ENCODE data around the gene LRFN4. TPM values are rescaled to one million over a fixed set of nuclear protein-coding genes. Genes with fewer than 3 reads are reported as not detected.

Gene LRFN4
- total RNA-seq, 3 donors from 2014 or later (not counting 1 experiment from before 2014, with no cell fraction given): 1.2 to 3.4 (median 2.0) TPM

DNA sequence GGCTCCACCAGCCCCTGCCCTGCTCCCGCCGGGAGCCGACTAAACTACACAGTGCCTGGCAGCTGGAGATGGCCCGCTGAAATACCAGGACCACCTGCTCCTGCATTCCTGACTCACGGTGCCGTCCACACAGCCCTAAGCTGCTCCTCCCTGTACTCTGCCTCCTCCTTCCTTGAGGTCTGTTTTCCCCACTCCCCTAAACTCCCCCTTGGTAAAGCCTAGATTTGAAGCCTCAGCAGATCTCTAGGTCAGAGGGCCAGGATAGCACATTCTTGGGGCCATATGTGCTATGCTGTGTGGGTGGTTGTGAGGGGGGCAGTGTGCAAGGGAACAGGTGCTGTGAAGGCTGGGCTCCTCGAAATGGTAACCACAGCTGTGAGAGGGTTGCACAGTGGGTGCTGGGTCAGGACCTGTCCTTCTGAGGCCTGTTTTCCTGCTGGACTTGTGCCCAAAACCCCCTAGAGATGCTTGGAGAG lies 9.7 kb downstream of the LRFN4 start:
- no peak overlapping the region for H3K27ac ChIP-seq (ENCODE audit: low read length)
- Mint-ChIP-seq H3K9me3 (no peaks in the 10 kb centered on the region), H3K27ac (no peak overlapping the region), H3K27me3 (ENCODE audit: low read depth in 2 of 2) (no peaks in the 10 kb centered on the region), H3K4me3 (no peak overlapping the region), H3K36me3 (no peaks in the 10 kb centered on the region), H3K4me1 (peaks cover 5% of the 10 kb centered on the region in 2 donors)
- H3K27me3 ChIP-seq (ENCODE audit: control insufficient read depth, insufficient read depth, low read length): no peaks in the 10 kb centered on the region
- no peaks in the 10 kb centered on the region for H3K9me3 ChIP-seq (ENCODE audit: control insufficient read depth, insufficient read depth, low read length)
- TF ChIP-seq, protein P1, sequence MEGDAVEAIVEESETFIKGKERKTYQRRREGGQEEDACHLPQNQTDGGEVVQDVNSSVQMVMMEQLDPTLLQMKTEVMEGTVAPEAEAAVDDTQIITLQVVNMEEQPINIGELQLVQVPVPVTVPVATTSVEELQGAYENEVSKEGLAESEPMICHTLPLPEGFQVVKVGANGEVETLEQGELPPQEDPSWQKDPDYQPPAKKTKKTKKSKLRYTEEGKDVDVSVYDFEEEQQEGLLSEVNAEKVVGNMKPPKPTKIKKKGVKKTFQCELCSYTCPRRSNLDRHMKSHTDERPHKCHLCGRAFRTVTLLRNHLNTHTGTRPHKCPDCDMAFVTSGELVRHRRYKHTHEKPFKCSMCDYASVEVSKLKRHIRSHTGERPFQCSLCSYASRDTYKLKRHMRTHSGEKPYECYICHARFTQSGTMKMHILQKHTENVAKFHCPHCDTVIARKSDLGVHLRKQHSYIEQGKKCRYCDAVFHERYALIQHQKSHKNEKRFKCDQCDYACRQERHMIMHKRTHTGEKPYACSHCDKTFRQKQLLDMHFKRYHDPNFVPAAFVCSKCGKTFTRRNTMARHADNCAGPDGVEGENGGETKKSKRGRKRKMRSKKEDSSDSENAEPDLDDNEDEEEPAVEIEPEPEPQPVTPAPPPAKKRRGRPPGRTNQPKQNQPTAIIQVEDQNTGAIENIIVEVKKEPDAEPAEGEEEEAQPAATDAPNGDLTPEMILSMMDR (IDR thresholded peaks at IDR 0.05): no peak
- H3K4me1 ChIP-seq (ENCODE audit: control insufficient read depth, insufficient read depth, low read length): peaks cover 8% of the 10 kb centered on the region
- intact Hi-C loops (cut with micrococcal nuclease): no loop called here
- H3K36me3 ChIP-seq (ENCODE audit: control insufficient read depth, insufficient read depth, low read length): no peaks in the 10 kb centered on the region
- no peak overlapping the region for H3K4me3 ChIP-seq (ENCODE audit: low read length)
- ATAC-seq (no peak), DNase-seq (no peak)
- 90% methylated on average over 7 of the region's 7 CpGs for WGBS (ENCODE audit: insufficient coverage)

DNA sequence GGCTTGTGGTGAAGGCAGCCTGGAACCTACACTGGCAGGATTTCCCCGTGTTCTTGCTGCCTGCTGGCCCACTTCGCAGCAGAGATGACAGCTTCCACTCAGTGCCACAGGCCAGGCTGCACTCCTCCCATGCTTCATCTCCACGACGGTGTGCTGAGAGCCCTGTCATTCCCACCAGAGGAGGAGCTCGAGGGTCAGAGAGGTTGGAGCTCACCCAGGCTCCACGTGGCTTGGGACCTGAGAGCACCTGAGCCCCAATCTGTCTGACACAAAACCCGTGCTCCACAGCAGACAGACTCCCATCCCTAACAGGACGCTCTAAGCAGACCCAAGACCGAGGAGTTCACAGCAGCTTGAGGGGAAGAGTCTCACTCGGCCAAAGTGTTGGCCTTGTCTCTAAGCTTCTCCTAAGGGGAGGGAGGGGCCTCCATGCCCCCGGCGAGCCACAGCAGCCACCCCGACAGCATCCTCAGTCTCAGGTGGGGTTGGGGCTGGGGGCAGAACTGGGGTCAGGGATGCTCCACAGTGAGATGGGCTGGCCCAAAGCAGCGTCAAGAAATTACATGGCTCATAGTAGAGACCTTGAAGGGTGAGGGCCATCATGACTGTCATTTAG lies 10.7 kb downstream of the LRFN4 start:
- H3K4me1 Mint-ChIP-seq: peaks cover 5% of the 10 kb centered on the region in 2 donors
- intact Hi-C loops (cut with micrococcal nuclease): no loop called here
- H3K27me3 Mint-ChIP-seq (ENCODE audit: low read depth in 2 of 2): no peaks in the 10 kb centered on the region
- no peaks in the 10 kb centered on the region for H3K9me3 Mint-ChIP-seq
- WGBS (ENCODE audit: insufficient coverage): 83% methylated on average over 14 of the region's 14 CpGs
- TF ChIP-seq, protein P1 (IDR thresholded peaks at IDR 0.05): no peak
- H3K4me1 ChIP-seq (ENCODE audit: control insufficient read depth, insufficient read depth, low read length): peaks cover 8% of the 10 kb centered on the region
- H3K27ac ChIP-seq (ENCODE audit: low read length): no peak overlapping the region
- H3K27ac Mint-ChIP-seq: no peak overlapping the region
- H3K9me3 ChIP-seq (ENCODE audit: control insufficient read depth, insufficient read depth, low read length): no peaks in the 10 kb centered on the region
- no peaks in the 10 kb centered on the region for H3K36me3 ChIP-seq (ENCODE audit: control insufficient read depth, insufficient read depth, low read length)
- no peak overlapping the region for H3K4me3 Mint-ChIP-seq
- no peaks in the 10 kb centered on the region for H3K36me3 Mint-ChIP-seq
- no peak for DNase-seq
- ATAC-seq: no peak
- H3K27me3 ChIP-seq (ENCODE audit: control insufficient read depth, insufficient read depth, low read length): no peaks in the 10 kb centered on the region
- H3K4me3 ChIP-seq (ENCODE audit: low read length): no peak overlapping the region

DNA sequence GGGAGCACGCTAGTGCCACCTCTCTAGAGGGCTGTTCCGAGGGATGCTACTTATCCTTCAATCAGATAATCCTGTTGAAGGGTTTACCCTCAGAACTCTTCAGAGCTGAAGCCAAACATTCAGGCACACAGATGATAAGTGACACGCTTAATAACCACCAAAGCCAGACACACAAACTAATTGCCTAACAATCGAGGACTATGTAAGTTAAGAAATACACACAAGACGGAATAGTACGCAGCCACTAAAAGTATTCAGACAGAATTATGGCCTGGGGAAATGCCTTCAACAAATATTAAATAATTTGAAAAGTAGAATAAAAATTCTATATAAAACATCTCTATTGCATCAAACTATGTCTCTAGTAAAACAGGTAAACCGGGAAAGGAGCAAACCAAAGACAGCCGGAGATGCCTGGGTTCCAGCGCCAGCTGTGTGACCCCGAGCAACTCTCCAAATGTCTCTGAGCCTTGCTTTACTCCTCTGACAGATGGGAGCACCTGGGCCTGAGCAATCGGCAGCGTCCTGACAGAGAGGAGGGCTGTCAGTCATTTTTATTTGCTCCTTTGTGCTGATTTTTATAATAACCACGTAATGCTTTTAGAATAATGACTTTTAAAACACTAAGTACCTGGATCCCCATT lies 11.3 kb downstream of the LRFN4 start:
- Histone ChIP-seq H3K27ac (ENCODE audit: low read length) (no peak overlapping the region), H3K36me3 (ENCODE audit: control insufficient read depth, insufficient read depth, low read length) (no peaks in the 10 kb centered on the region), H3K27me3 (ENCODE audit: control insufficient read depth, insufficient read depth, low read length) (no peaks in the 10 kb centered on the region), H3K4me1 (ENCODE audit: control insufficient read depth, insufficient read depth, low read length) (peaks cover 8% of the 10 kb centered on the region), H3K9me3 (ENCODE audit: control insufficient read depth, insufficient read depth, low read length) (no peaks in the 10 kb centered on the region), H3K4me3 (ENCODE audit: low read length) (no peak overlapping the region)
- no peaks in the 10 kb centered on the region for H3K27me3 Mint-ChIP-seq (ENCODE audit: low read depth in 2 of 2)
- H3K9me3 Mint-ChIP-seq: no peaks in the 10 kb centered on the region
- no peak overlapping the region for H3K27ac Mint-ChIP-seq
- H3K4me1 Mint-ChIP-seq: peaks cover 5% of the 10 kb centered on the region in 2 donors
- DNase-seq (no peak), ATAC-seq (no peak)
- intact Hi-C loops (cut with micrococcal nuclease): no loop called here
- WGBS (ENCODE audit: insufficient coverage): 89% methylated on average over 12 of the region's 13 CpGs
- no peaks in the 10 kb centered on the region for H3K36me3 Mint-ChIP-seq
- TF ChIP-seq, protein P1 (IDR thresholded peaks at IDR 0.05): no peak
- no peak overlapping the region for H3K4me3 Mint-ChIP-seq

All from natural killer cell (primary cell).